HepG2 (cell line): ENCODE results near the gene POLR3E. TPM values are rescaled to one million over a fixed set of nuclear protein-coding genes. Genes with fewer than 3 reads are reported as not detected.

Experiments
- GLI4 ChIP-seq: sonication (generic); formaldehyde crosslinking; IDR thresholded peaks from 2 replicates; pipeline ENCODE4 v1.5.1; 2020; ENCODE audit warnings: missing genetic modification reagents, mild to moderate bottlenecking, moderate library complexity, borderline replicate concordance
- HCFC1 ChIP-seq: fragments of 150-350 bp; IDR thresholded peaks from 2 replicates; pipeline ENCODE4 v1.6.1; 2014; ENCODE audit warnings: low read depth, low read length
- HHEX ChIP-seq: IDR thresholded peaks from 2 replicates; pipeline ENCODE4 v1.6.1; 2016; ENCODE audit warnings: control low read depth
- HNF4G ChIP-seq, 2 experiments: sonication (generic) in 1 of 2; formaldehyde crosslinking in 1 of 2; IDR thresholded peaks; 2 replicates each; pipeline versions ENCODE4 v1.4.0 to v1.6.1; 2011 to 2020; ENCODE audit warnings: borderline replicate concordance in 2 of 2, low read depth in 2 of 2, mild to moderate bottlenecking in 2 of 2, low read length in 1 of 2, missing genetic modification reagents in 1 of 2, moderate library complexity in 1 of 2
- HOXA7 ChIP-seq: sonication (generic); formaldehyde crosslinking; IDR thresholded peaks from 2 replicates; pipeline ENCODE4 v1.8.1; 2022; ENCODE audit warnings: mild to moderate bottlenecking, missing genetic modification reagents, moderate library complexity
- MBNL3 ChIP-seq: fragments of 250-450 bp; sonication (Bioruptor Pico); conservative IDR thresholded peaks from 2 replicates; pipeline ENCODE4 v1.8.0; 2022; ENCODE audit warnings: mild to moderate bottlenecking, inconsistent platforms
- MYNN ChIP-seq: sonication (generic); formaldehyde crosslinking; IDR thresholded peaks from 2 replicates; pipeline ENCODE4 v1.4.0; 2020; ENCODE audit warnings: mild to moderate bottlenecking, low read depth, missing genetic modification reagents
- RFX5 ChIP-seq: IDR thresholded peaks from 2 replicates; pipeline ENCODE4 v1.6.1; 2011; ENCODE audit warnings: low read depth, low read length, improper control_type of control experiment
- SIX4 ChIP-seq: sonication (generic); formaldehyde crosslinking; IDR thresholded peaks from 2 replicates; pipeline ENCODE4 v1.4.0; 2020; ENCODE audit warnings: missing genetic modification reagents
- WIZ ChIP-seq: sonication (generic); formaldehyde crosslinking; IDR thresholded peaks from 2 replicates; pipeline ENCODE4 v1.5.1; 2020; ENCODE audit warnings: mild to moderate bottlenecking, missing genetic modification reagents
- ZC3H13 ChIP-seq: sonication (generic); formaldehyde crosslinking; IDR thresholded peaks from 2 replicates; pipeline ENCODE4 v1.8.1; 2023; ENCODE audit warnings: mild to moderate bottlenecking, missing genetic modification reagents, moderate library complexity
- ZNF329 ChIP-seq: sonication (generic); formaldehyde crosslinking; IDR thresholded peaks from 2 replicates; pipeline ENCODE4 v1.9.0; 2021; ENCODE audit warnings: low read depth, mild to moderate bottlenecking, missing genetic modification reagents
- polyA plus RNA-seq, 8 experiments: library from polyadenylated mRNA; depleted of rRNA in 3 of 8; stranded (reverse) in 7 of 8; unstranded in 1 of 8; fragments of >200 nt; fragmentation: Illumina TruSeq in 4 of 8; extraction: Trizol in 4 of 8; gene quantifications; 2 replicates each; pipeline versions ENCODE4 v1.2.1 to v1.2.3, GENCODE V29; 2011 to 2016; ENCODE audit warnings: low read depth in 4 of 8, missing spikeins in 1 of 8, mixed read lengths in 1 of 8; ENCODE audit not compliant: insufficient read depth in 1 of 8
- total RNA-seq, 5 experiments: library from RNA; depleted of rRNA; stranded (reverse); fragments of >200 nt; fragmentation: Illumina TruSeq; extraction: Trizol; gene quantifications; 2 replicates each; pipeline ENCODE4 v1.2.3, GENCODE V29; 2016; ENCODE audit warnings: low read depth in 1 of 5
- TF ChIP-seq, protein P1 (sequence below): sonication (generic); formaldehyde crosslinking; IDR thresholded peaks from 2 replicates; pipeline ENCODE4 v1.5.0; 2020; ENCODE audit warnings: mild to moderate bottlenecking, missing genetic modification reagents, moderate library complexity
- TF ChIP-seq, protein P2 (sequence below): sonication (generic); formaldehyde crosslinking; IDR thresholded peaks from 2 replicates; pipeline ENCODE4 v1.4.0; 2020; ENCODE audit warnings: missing genetic modification reagents
- TF ChIP-seq, protein P3 (sequence below): sonication (generic); formaldehyde crosslinking; IDR thresholded peaks from 2 replicates; pipeline ENCODE4 v1.5.0; 2020; ENCODE audit warnings: mild to moderate bottlenecking, missing genetic modification reagents
- TF ChIP-seq, protein P4 (sequence below): sonication (generic); formaldehyde crosslinking; IDR thresholded peaks from 2 replicates; pipeline ENCODE4 v1.4.0; 2020; ENCODE audit warnings: mild to moderate bottlenecking, missing genetic modification reagents
- TF ChIP-seq, protein P5 (sequence below): sonication (generic); formaldehyde crosslinking; IDR thresholded peaks from 2 replicates; pipeline ENCODE4 v1.8.1; 2023; ENCODE audit warnings: mild to moderate bottlenecking, missing genetic modification reagents, borderline replicate concordance
- TF ChIP-seq, protein P6 (sequence below): sonication (generic); formaldehyde crosslinking; IDR thresholded peaks from 2 replicates; pipeline ENCODE4 v1.4.0; 2020; ENCODE audit warnings: mild to moderate bottlenecking, low read depth, missing genetic modification reagents

Gene POLR3E
- total and polyA plus RNA-seq, 2 of the 13 experiments (the other 11 are each of a cell fraction or from before 2014, with no cell fraction given): 135 to 262 TPM

DNA sequence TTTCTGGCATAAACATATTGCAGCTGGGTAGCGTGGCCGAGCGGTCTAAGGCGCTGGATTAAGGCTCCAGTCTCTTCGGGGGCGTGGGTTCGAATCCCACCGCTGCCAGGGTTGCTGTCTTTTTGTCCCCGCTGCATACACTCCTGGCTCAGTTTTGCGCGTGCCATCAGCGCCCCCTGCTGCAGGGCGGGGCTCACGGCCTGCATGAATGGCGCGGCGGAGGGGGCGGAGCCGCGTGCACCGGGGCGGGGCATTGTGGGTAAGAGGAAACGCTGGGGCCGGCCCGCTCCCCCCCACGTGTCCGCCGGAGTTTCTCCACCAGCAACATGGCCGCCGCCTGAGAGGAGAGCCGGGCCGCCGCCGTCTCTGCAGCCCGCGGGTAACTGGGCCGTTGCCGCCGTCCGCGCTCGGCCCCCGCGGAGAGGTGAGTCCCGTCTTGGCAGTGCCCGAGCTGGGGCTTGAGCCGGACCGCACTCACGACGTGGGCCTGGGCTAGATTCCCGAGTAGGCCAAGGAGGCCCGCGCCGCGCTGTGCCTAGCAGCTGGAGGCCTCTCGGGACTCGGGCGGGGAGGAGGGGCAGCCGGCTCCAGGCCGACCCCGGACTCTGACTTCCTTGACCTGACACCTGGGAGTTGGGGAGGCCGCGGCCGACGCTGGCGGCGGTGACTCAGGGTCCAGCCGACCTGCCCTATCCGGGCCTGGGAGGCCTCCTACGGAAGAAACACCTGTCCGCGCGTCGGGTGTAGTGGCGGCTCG, at the start of gene POLR3E (continued):
- TF ChIP-seq WIZ (CRISPR knock-in tag): peak; percentile 95
- 0 out of 2 replicates have a peak, but pooled peaks have one; percentile 74 for TF ChIP-seq MBNL3 (CRISPR knock-in tag)
- peak; percentile 65 for TF ChIP-seq HCFC1
- peak; percentile 4; the same call in 1 of the 2 replicates for TF ChIP-seq HNF4G (IDR thresholded peaks at IDR 0.05; ENCODE audit: borderline replicate concordance, low read depth, low read length)
- peak; percentile 73 for TF ChIP-seq HNF4G (CRISPR knock-in tag; IDR thresholded peaks at IDR 0.05; ENCODE audit: borderline replicate concordance, low read depth)
- TF ChIP-seq, protein P1, sequence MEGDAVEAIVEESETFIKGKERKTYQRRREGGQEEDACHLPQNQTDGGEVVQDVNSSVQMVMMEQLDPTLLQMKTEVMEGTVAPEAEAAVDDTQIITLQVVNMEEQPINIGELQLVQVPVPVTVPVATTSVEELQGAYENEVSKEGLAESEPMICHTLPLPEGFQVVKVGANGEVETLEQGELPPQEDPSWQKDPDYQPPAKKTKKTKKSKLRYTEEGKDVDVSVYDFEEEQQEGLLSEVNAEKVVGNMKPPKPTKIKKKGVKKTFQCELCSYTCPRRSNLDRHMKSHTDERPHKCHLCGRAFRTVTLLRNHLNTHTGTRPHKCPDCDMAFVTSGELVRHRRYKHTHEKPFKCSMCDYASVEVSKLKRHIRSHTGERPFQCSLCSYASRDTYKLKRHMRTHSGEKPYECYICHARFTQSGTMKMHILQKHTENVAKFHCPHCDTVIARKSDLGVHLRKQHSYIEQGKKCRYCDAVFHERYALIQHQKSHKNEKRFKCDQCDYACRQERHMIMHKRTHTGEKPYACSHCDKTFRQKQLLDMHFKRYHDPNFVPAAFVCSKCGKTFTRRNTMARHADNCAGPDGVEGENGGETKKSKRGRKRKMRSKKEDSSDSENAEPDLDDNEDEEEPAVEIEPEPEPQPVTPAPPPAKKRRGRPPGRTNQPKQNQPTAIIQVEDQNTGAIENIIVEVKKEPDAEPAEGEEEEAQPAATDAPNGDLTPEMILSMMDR (CRISPR knock-in tag): peak; percentile 99
- TF ChIP-seq HHEX: no peak; the same call in 1 of the 2 replicates
- TF ChIP-seq, protein P2, sequence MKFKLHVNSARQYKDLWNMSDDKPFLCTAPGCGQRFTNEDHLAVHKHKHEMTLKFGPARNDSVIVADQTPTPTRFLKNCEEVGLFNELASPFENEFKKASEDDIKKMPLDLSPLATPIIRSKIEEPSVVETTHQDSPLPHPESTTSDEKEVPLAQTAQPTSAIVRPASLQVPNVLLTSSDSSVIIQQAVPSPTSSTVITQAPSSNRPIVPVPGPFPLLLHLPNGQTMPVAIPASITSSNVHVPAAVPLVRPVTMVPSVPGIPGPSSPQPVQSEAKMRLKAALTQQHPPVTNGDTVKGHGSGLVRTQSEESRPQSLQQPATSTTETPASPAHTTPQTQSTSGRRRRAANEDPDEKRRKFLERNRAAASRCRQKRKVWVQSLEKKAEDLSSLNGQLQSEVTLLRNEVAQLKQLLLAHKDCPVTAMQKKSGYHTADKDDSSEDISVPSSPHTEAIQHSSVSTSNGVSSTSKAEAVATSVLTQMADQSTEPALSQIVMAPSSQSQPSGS (CRISPR knock-in tag): peak; percentile 96
- peak; percentile 27; the same call in 1 of the 2 replicates for TF ChIP-seq RFX5
- peak; percentile 95; the same call in 1 of the 2 replicates for TF ChIP-seq GLI4 (CRISPR knock-in tag)
- TF ChIP-seq, protein P3, sequence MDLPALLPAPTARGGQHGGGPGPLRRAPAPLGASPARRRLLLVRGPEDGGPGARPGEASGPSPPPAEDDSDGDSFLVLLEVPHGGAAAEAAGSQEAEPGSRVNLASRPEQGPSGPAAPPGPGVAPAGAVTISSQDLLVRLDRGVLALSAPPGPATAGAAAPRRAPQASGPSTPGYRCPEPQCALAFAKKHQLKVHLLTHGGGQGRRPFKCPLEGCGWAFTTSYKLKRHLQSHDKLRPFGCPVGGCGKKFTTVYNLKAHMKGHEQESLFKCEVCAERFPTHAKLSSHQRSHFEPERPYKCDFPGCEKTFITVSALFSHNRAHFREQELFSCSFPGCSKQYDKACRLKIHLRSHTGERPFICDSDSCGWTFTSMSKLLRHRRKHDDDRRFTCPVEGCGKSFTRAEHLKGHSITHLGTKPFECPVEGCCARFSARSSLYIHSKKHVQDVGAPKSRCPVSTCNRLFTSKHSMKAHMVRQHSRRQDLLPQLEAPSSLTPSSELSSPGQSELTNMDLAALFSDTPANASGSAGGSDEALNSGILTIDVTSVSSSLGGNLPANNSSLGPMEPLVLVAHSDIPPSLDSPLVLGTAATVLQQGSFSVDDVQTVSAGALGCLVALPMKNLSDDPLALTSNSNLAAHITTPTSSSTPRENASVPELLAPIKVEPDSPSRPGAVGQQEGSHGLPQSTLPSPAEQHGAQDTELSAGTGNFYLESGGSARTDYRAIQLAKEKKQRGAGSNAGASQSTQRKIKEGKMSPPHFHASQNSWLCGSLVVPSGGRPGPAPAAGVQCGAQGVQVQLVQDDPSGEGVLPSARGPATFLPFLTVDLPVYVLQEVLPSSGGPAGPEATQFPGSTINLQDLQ (CRISPR knock-in tag): peak; percentile 13; the same call in 1 of the 2 replicates
- TF ChIP-seq MYNN: peak; percentile 91
- TF ChIP-seq, protein P4, sequence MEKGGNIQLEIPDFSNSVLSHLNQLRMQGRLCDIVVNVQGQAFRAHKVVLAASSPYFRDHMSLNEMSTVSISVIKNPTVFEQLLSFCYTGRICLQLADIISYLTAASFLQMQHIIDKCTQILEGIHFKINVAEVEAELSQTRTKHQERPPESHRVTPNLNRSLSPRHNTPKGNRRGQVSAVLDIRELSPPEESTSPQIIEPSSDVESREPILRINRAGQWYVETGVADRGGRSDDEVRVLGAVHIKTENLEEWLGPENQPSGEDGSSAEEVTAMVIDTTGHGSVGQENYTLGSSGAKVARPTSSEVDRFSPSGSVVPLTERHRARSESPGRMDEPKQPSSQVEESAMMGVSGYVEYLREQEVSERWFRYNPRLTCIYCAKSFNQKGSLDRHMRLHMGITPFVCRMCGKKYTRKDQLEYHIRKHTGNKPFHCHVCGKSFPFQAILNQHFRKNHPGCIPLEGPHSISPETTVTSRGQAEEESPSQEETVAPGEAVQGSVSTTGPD (CRISPR knock-in tag): peak; percentile 26; the same call in 1 of the 2 replicates
- TF ChIP-seq SIX4 (CRISPR knock-in tag): peak; percentile 60; the same call in 1 of the 2 replicates
- TF ChIP-seq, protein P5, sequence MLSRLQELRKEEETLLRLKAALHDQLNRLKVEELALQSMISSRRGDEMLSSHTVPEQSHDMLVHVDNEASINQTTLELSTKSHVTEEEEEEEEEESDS: peak; percentile 97; the same call in 1 of the 2 replicates
- no peak for TF ChIP-seq HOXA7
- TF ChIP-seq ZC3H13 (CRISPR knock-in tag): 0 out of 2 replicates have a peak, but pooled peaks have one; percentile 78
- peak; percentile 95 for TF ChIP-seq ZNF329 (CRISPR knock-in tag)
- TF ChIP-seq, protein P6, sequence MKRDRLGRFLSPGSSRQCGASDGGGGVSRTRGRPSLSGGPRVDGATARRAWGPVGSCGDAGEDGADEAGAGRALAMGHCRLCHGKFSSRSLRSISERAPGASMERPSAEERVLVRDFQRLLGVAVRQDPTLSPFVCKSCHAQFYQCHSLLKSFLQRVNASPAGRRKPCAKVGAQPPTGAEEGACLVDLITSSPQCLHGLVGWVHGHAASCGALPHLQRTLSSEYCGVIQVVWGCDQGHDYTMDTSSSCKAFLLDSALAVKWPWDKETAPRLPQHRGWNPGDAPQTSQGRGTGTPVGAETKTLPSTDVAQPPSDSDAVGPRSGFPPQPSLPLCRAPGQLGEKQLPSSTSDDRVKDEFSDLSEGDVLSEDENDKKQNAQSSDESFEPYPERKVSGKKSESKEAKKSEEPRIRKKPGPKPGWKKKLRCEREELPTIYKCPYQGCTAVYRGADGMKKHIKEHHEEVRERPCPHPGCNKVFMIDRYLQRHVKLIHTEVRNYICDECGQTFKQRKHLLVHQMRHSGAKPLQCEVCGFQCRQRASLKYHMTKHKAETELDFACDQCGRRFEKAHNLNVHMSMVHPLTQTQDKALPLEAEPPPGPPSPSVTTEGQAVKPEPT (CRISPR knock-in tag): peak; percentile 81
